ENCODE results near the gene SUPT3H.

DNA sequence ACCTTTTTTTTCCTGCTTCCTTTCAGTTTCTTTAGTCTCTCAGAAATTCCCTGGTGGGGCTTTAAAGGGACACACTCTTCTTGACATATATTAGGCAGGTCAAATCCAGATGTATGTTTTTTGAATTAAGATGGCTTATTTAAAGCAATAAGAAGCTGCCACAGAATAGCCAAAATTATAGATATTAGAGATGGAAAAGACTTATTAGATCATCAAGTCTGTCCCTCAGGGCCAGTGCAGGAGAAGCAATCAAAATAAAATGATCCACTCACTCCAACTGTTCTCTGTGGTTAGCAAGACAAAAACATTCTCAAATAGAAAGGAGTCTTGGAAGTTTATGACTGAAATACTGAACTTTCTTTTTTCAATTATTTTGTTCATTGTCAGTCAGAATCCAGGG, 527.4 kb downstream of the SUPT3H start:
- TF ChIP-seq TAF1 (IDR thresholded peaks at IDR 0.05; ENCODE audit: low read depth, low read length) (no peak), POLR2A (IDR thresholded peaks at IDR 0.05; ENCODE audit: low read depth, low read length) (no peak), POLR2AphosphoS5 (IDR thresholded peaks at IDR 0.05; ENCODE audit: low read depth, low read length) (no peak), SPI1 (IDR thresholded peaks at IDR 0.05; ENCODE audit: low read depth, low read length) (no peak), PAX5 (IDR thresholded peaks at IDR 0.05; ENCODE audit: insufficient read depth, low read length, severe bottlenecking) (no peak)
